GM10847 (cell line): Measurements from ENCODE around the gene SREBF1.

Experiments
- POLR2A ChIP-seq: IDR thresholded peaks from 2 replicates; pipeline ENCODE4 v1.6.1; 2011; ENCODE audit not compliant: insufficient read length; ENCODE audit errors: extremely low read depth

The SREBF1 gene

DNA sequence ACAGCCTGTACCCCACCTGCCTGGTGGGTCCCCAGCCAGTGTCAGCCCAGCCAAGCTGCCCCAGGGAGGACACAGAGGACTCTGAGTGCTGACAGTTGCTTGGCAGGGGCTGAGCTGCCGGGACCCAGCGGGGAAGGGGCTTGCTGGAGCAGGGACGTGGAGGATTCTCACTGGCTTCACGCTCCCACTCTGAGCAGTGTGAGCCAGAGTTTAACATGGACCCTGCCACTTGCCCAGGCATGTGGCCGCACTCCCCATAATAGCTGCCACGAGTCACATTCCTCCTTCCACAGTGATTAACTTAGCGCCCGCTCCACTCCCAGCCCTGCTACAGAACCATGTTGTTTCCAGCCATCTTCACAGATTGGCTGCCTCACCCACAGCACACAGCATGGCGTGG lies 31.2 kb downstream of the SREBF1 start:
- no peak for TF ChIP-seq POLR2A

DNA sequence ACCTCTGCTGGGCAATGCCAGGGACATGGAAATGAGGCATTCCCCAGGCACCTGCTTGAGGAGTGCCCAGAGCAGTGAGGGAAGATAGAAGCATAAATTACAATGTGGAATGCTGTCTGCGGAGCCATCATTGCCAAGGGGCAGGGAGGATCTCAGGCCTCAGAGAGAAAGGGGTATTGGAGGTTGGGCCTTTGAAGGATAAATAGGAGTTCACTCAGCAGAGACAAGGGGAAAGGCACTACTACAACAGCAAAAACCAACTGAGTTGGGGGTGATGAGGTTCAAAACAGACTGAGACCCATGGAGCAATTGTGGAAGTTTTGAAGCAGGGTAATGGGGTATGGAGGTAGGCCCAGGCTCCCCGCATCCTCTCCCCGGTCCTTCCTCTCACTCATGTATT lies 32.8 kb downstream of the SREBF1 start:
- TF ChIP-seq POLR2A: no peak

GRCh38 chr17:17801800-17802481 lies 34.8 kb downstream of the SREBF1 start:
- no peak for TF ChIP-seq POLR2A

DNA sequence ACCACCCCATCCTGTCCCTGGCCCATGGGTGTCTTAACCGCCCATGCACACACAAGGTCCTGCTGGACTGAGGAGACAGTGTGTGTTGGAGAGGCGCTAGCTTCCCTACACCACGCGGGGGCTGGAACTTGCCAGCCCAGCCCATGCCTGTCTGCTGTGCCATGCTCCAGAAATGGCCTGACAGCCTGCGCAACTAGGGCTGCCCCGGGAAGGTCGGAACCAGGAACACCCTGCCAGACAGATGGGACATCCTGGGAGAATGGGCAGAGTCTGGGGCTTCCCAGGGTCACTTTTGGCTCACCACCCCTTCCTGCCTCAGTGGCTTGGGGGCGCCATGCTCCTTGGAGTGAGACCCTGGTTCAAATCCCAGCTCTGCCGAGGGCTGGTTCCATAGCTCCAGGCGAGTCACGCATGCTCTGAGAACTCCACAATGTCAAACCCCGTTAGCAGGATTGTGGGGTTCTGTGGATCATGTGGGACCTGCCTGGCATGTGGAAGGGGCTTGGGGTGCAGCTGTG lies 36.2 kb downstream of the SREBF1 start:
- no peak for TF ChIP-seq POLR2A

GRCh38 chr17:17798573-17799255 lies 38.1 kb downstream of the SREBF1 start:
- no peak for TF ChIP-seq POLR2A

DNA sequence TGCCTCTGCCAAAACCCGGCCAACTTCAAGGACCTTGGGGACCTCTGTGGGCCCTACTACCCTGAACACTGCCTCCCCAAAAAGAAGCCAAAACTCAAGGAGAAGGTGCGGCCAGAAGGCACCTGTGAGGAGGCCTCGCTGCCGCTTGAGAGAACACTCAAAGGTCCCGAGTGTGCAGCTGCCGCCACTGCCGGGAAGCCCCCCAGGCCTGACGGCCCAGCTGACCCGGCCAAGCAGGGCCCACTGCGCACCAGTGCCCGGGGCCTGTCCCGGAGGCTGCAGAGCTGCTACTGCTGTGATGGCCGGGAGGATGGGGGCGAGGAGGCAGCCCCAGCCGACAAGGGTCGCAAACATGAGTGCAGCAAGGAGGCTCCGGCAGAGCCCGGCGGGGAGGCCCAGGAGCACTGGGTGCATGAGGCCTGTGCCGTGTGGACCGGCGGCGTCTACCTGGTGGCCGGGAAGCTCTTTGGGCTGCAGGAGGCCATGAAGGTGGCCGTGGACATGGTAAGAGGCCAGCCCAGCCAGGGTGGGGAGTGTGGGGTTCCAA lies 38.7 kb downstream of the SREBF1 start:
- TF ChIP-seq POLR2A: no peak

DNA sequence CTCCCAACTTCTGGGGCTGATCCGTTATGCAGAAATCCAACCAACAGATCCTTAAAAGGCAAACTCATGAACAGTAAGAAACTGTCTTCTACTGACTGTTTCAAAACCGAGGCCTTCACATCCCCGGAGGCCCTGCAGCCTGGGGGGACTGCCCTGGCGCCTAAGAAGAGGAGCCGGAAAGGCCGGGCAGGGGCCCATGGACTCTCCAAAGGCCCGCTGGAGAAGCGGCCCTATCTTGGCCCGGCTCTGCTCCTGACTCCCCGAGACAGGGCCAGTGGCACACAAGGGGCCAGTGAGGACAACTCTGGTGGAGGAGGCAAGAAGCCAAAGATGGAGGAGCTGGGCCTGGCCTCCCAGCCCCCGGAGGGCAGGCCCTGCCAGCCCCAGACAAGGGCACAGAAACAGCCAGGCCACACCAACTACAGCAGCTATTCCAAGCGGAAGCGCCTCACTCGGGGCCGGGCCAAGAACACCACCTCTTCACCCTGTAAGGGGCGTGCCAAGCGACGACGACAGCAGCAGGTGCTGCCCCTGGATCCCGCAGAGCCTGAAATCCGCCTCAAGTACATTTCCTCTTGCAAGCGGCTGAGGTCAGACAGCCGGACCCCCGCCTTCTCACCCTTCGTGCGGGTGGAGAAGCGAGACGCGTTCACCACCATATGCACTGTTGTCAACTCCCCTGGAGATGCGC lies 39.5 kb downstream of the SREBF1 start:
- TF ChIP-seq POLR2A: no peak

GRCh38 chr17:17796787-17797061 lies 40.1 kb downstream of the SREBF1 start:
- no peak for TF ChIP-seq POLR2A

DNA sequence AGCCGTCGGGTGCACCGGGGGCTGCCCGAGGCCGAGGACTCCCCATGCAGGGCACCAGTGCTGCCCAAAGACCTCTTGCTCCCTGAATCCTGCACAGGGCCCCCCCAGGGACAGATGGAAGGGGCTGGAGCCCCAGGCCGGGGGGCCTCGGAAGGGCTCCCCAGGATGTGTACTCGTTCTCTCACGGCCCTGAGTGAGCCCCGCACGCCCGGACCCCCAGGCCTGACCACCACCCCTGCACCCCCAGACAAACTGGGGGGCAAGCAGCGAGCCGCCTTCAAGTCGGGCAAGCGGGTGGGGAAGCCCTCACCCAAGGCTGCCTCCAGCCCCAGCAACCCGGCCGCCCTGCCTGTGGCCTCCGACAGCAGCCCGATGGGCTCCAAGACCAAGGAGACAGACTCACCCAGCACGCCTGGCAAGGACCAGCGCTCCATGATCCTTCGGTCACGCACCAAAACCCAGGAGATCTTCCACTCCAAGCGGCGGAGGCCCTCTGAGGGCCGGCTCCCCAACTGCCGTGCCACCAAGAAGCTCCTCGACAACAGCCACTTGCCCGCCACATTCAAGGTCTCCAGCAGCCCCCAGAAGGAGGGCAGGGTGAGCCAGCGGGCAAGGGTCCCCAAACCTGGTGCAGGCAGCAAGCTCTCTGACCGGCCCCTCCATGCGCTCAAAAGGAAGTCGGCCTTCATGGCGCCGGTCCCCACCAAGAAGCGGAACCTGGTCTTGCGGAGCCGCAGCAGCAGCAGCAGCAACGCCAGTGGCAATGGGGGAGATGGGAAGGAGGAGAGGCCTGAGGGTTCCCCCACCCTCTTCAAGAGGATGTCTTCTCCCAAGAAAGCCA lies 40.6 kb downstream of the SREBF1 start:
- TF ChIP-seq POLR2A: no peak

- no peak for TF ChIP-seq POLR2A
Observed at GRCh38 chr17:17795296-17795695, 41.5 kb downstream of the SREBF1 start.

GRCh38 chr17:17794382-17794781 lies 42.4 kb downstream of the SREBF1 start:
- TF ChIP-seq POLR2A: no peak

DNA sequence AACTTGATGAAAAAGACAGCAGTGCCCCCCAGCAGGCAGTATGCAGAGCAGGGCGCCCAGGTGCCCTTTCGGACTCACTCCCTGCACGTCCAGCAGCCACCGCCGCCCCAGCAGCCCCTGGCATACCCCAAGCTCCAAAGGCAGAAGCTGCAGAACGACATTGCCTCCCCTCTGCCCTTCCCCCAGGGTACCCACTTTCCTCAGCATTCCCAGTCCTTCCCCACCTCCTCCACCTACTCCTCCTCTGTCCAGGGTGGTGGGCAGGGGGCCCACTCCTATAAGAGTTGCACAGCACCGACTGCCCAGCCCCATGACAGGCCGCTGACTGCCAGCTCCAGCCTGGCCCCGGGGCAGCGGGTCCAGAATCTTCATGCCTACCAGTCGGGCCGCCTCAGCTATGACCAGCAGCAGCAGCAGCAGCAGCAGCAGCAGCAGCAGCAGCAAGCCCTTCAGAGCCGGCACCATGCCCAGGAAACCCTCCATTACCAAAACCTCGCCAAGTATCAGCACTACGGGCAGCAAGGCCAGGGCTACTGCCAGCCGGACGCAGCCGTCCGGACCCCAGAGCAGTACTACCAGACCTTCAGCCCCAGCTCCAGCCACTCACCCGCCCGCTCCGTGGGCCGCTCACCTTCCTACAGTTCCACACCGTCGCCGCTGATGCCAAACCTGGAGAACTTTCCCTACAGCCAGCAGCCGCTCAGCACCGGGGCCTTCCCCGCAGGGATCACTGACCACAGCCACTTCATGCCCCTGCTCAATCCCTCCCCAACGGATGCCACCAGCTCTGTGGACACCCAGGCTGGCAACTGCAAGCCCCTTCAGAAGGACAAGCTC lies 43.2 kb downstream of the SREBF1 start:
- no peak for TF ChIP-seq POLR2A

DNA sequence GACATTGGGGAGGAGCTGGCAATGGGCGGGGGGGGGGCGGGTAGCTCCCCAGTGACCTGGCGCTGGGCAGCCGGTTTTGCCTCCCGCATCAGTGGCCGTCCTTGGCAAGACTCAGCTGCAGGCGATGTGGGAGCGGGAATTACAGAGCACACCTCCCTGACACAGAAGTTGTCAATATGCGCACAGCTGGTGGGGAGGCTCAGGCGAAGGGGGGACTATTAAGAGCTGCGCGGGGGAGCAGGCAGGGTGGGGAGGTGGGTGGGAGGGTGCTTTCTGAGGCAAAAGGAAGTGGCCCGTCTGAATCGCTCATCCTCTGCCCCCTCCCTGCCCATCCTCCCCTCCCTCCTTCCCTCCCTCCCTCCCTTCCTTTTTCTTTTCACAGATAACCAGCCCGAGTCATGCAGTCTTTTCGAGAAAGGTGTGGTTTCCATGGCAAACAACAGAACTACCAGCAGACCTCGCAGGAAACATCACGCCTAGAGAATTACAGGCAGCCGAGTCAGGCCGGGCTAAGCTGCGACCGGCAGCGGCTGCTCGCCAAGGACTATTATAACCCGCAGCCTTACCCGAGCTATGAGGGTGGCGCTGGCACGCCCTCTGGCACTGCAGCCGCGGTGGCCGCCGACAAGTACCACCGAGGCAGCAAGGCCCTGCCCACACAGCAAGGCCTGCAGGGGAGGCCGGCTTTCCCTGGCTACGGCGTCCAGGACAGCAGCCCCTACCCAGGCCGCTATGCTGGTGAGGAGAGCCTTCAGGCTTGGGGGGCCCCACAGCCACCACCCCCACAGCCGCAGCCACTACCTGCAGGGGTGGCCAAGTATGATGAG lies 44.0 kb downstream of the SREBF1 start:
- TF ChIP-seq POLR2A: no peak
